SU-DHL-6 (cell line): Measurements from ENCODE around the gene RANBP1.

Experiments
- EZH2phosphoT487 ChIP-seq: fragments of 200-600 bp; sonication (generic), shearing (Covaris generic); conservative IDR thresholded peaks from 2 replicates; pipeline ENCODE4 v1.6.1; 2018; ENCODE audit warnings: mild to moderate bottlenecking, antibody characterized with exemption, low read length, moderate library complexity, mixed read lengths
- TF ChIP-seq, protein P1 (sequence below): fragments of 200-600 bp; sonication (generic); IDR thresholded peaks from one replicate; pipeline ENCODE4 v1.5.1; 2017; ENCODE audit warnings: antibody characterized with exemption, mild to moderate bottlenecking, low read length, moderate library complexity; ENCODE audit not compliant: insufficient read depth, poor library complexity, severe bottlenecking

DNA sequence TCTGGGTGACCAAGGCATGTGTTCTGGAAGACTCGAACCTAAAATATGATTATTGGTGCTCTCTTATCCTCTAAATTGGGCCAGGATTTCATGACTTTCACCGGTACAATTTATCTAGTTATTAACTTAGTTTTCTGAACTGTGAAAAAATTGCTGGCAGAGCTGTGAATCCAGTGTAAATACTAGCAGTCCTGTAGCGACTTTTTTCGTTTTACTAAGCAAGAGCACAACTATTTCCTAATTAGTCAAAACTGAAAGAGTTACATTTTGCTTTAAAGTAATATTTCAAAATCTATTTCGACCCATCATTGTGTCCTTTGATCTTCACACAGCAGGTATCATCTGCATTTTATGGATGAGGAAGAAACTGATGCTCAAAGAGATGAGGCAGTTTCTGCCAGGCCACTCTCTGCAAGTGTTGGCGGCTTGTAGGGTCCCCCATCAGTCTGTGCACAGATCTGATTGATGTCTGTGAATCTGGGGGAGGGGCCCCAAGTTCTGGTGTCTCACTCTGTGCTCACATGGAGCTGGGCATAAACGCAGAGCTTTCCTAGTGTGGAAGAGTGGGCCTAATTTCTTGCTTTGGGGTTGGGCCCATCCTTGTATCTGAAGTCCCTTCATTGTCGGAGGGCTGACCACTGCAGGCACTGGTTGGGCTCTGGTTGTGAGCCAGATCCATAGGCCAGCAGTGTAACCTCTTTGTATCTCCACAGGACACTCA, 2.6 kb downstream of the RANBP1 start:
- TF ChIP-seq, protein P1, sequence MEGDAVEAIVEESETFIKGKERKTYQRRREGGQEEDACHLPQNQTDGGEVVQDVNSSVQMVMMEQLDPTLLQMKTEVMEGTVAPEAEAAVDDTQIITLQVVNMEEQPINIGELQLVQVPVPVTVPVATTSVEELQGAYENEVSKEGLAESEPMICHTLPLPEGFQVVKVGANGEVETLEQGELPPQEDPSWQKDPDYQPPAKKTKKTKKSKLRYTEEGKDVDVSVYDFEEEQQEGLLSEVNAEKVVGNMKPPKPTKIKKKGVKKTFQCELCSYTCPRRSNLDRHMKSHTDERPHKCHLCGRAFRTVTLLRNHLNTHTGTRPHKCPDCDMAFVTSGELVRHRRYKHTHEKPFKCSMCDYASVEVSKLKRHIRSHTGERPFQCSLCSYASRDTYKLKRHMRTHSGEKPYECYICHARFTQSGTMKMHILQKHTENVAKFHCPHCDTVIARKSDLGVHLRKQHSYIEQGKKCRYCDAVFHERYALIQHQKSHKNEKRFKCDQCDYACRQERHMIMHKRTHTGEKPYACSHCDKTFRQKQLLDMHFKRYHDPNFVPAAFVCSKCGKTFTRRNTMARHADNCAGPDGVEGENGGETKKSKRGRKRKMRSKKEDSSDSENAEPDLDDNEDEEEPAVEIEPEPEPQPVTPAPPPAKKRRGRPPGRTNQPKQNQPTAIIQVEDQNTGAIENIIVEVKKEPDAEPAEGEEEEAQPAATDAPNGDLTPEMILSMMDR: no peak
- no peak for TF ChIP-seq EZH2phosphoT487
